SIG-M5 (cell line): ENCODE measurements around the gene FAM72A.
A peak's percentile ranks its signal among the peaks of the same experiment; 100 is the strongest.
"Not testable (repeated sequence)": the region's sequence is repeated elsewhere in the genome, so short reads cannot be mapped to it uniquely, and the experiment has no call there.

Experiments used
- DNase-seq: peaks from one replicate; lab custom pipeline; 2025; lab: John Stamatoyannopoulos, UW

FAM72A gene

DNA sequence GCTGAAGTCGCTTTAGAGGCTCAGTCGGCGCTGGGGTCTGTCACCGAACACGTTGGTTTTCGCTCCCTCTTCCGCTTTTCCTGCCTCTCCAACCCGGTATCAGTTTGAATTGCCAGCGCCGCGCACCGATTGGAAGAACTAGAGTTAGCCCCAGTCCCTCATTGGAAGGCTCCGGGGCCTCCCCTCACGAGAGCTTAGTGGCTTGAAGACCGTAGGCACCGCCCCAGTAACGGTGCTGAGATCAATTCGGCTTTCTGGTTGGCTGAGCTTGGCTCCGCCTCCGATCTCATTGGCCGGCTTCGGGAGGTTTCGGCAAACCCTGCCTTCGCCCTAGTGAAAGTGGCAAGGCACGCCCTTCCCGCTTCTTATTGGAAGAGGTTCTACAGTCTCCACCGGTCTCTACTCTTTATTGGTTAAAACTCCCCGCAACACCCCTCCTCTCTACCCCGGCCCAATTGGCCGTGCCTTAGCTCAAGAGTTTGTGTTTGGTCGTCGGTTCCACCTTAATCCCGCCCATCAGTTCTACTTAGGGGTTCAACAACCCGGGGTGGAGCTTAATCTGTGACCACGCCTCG is at the start of gene FAM72A:
FAM72A (minus strand) TSS at position 51 of the 575 bp plus-strand sequence. CDS start 814 bp downstream, outside the sequence.
- peak; percentile 100 for DNase-seq

- DNase-seq = not testable (repeated sequence)
Observed at GRCh38 chr1:206250953-206251681, 48.5 kb upstream of the FAM72A start.

DNA sequence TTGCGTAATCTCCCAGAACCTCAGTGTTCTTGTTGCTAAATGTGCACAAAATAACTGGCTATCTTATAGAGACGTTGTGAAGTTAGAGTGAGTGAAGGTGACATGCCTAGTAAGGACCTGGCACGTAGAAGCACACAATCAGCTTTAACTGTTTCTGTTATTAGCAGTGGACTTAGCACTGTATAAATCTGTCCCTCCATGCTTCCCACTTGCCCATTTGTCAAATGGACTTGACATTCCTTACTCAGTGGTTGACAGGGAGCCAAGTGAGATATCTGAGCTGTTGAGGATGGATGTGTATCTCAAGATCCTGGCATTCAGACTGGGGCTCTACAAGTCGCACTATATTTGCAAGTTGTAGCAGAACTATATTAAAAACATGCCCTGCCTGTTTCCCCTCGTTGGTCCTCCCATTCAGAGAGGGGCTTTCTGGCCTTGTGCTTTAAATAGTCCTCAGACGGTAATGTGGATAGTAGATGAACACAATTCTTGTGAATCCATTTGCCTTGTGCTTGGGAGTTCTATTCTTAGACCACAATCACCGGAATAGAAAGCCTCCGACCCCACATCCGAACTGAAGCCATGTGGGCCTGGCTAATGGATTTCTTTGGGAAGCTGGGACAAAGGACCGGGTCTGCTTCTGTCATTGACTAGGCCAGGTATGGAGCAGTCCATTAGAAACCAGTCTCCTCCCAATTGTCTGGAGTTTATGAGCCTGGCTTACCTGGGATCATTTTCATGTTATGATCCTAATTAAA is 43.7 kb upstream of the FAM72A start:
- DNase-seq = not testable (repeated sequence)

DNA sequence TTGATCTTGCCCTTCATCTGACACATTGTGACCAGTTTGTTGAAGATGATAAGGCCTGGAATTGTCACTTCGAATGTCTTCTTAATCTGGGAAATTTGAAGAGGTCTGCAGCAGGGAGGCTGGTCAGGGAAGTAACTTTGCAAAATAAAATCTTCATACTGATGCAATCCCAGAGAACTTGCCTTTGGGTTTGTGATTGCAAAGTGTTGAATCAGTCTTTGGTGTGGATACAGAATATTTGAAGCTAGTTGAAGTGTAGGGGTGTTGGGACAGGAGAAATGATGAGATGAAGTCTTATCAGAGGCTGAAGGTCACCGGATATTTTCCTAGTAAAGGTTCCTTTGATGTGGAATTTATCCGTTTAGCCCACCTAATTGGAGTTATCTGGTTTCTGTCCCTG is 42.8 kb upstream of the FAM72A start:
- not testable (repeated sequence) for DNase-seq

DNA sequence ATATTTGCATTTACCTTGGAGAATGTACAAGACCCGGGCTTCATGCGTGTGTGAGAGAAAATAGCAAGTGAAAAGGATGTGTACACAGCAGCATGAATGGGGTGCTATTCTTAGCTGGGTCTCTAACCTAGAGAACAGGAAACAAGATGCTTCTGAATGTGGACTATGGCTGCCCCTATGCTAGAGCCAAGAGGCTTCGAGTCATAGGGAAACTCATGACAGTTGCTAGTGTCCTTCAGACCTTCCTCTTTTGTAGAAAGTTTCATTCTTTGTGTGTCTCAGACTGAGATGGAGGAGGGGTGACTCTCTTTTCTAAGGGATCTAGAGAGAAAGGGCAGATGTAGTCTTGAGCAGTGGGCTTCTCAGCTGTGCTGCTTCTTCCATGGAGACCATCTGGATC is 40.7 kb upstream of the FAM72A start:
- DNase-seq = peak; percentile 85

DNA sequence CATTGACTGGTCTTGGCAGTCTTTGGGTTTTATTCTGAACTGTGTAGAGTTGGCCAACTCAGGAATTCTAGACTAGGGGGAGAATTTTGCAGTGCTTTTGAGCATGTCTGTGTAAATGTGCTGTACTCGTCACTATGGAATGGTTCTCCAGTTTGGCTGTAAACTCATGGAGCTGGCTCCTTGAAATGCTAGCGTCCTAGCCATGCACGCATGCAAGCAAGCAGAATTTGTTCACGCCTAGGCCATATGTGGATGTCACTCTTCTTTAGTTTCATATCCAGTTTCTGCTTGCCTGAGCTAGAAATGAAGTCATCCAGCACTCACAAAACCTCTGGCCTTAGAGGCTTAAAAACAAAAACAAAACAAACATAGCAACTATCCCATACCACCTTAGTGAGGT is 37.6 kb upstream of the FAM72A start:
- DNase-seq = peak; percentile 31

GRCh38 chr1:206235190-206235589 is 32.6 kb upstream of the FAM72A start:
- not testable (repeated sequence) for DNase-seq

GRCh38 chr1:206234189-206234916 is 31.7 kb upstream of the FAM72A start:
- not testable (repeated sequence) for DNase-seq

DNA sequence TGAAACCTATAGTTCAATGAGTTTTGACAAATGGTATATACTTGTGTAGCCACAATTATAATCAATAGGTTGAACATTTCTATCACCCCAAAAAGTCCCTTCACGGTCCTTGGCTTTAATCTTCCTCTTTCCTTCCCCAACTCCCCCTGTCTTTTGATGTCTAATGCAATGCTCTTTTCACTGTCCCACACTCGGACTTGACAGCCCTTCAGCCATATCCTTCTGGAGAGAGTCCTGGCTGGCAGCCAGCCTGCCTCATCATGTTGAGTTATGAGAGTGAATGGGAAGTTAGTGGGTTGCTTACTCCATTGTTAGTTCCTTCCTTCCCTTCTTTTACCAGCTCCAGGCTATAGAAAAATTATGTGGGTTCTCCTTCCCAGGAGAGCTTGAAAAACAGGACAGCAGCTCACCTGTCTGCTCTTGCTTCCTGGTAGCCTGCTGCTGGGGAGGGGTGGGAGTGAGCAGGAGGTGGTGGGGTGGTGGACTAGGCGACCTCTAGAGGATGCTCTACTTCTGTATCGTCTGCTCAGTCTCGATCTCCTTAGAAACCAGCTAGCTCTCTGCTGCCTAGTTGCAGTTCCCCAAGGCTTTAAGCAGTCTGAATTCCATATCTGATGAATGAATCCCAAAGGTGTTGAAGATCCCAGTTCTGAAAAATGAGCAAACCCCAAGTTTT is 30.5 kb upstream of the FAM72A start:
- not testable (repeated sequence) for DNase-seq

DNA sequence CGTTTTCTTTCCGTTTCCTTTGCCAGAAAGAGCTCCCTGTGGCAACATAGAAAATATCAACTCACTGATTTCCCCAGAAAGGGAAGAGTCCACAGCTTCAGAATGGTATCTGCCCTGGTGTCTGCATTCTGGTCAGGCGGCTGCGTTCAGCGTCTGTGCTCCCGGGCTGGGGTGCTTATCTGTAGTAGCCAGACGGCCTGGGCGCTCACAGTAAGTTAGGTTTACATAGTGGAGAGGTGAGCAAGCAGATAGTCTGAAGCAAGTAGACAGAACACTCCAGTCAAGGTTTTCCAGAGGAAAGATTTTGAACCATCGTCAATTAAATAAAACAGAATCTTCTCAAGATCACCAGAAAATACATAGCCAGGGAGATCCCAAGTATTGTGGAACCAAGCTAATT is 29.4 kb upstream of the FAM72A start:
- not testable (repeated sequence) for DNase-seq

- DNase-seq = not testable (repeated sequence)
Observed at GRCh38 chr1:206229286-206229685, 26.6 kb upstream of the FAM72A start.

- not testable (repeated sequence) for DNase-seq
Observed at GRCh38 chr1:206226886-206227285, 24.2 kb upstream of the FAM72A start.

- not testable (repeated sequence) for DNase-seq
Observed at GRCh38 chr1:206225386-206225785, 22.7 kb upstream of the FAM72A start.

GRCh38 chr1:206224190-206224776 is 21.6 kb upstream of the FAM72A start:
- DNase-seq = not testable (repeated sequence)

DNA sequence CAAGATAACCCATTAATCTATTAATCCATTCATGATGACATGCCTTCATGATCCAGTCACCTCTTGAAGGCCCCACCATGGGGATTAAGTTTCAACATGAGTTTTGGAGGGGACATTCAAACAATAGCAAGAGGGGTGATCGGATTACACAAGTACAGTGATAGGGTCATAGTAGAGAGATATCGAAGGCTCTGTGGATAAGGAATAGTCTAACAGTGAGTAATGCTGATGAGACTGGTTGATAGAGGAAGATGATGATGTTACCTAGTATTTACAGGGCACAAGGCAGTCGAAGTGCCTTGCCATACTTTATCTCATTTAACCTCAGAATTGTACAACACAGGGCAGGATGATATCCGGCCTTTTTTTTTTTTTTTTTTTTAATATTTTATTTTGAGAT is 18.9 kb upstream of the FAM72A start:
- not testable (repeated sequence) for DNase-seq

DNA sequence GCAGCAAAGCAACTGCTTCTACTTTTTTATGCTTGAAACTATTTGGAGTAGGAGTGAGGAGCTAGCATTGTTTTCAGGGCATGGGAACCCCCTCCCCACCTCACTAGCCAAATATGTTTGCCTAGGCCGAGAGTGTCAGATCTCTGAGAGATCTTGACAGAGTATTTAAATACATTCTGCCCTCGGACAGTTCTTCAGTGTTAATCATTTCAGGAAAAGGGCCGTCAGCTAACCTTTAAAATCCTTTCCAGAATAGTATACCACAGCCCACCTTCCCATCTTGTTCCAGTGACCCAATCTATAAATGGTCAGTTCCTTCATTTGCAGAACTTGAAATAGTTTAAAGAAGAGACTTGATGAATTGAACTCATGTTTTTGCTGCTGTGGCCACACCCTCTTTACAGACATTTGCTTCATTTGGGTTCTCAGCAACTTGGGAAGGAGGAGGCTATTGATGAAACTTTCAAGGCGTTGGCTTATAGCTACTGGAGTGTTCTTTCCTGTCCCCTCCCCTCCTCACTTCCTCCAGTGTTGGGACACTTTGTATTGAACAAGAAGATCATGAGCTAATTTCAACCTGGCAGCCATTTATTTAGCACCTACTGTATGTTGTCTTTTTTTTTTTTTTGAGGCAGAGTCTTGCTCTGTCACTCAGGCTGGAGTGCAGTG is 17.8 kb upstream of the FAM72A start:
- peak; percentile 19 for DNase-seq

GRCh38 chr1:206219514-206220331 is 17.1 kb upstream of the FAM72A start:
- DNase-seq = not testable (repeated sequence)

DNA sequence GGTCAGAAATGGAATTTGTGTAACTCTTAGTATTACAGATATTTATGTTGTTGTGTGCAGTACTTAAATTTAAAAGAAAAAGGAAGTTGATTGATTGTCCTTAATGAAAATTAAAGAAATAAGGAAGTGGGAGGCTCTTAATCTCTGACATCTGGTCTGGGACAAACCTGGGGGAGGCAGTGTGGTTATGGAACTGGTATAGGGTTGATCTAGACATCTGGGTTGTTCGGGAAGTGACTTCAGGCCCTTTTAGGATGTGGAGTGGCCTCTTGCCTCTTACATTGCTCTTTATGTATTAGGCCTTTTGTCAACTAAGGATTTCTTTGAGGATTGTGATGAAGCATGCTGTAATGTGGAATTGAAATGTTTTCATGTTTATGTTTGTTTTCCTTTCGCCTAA is 16.1 kb upstream of the FAM72A start:
- not testable (repeated sequence) for DNase-seq

DNA sequence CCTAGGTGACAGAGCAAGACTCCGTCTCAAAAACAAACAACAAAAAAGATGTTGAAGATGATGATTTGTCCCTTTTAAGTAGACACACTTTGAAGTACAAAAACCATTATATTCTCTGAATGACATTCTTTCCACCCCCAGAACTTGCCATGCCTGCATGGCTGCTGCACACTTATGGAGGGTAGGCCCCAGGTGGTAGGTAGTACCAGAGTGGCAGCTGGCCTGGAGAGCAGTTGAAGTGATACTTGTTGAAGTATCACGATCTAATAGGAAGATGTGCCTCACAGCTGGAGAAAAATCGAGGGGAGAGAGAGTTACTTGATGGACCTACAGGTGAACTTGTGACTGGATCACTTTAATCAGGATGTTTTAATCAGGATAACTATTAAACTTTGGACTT is 15.6 kb upstream of the FAM72A start:
- DNase-seq = not testable (repeated sequence)
